Transverse colon (tissue), 4 donors: Measurements from ENCODE around the gene PTPRZ1.

Source experiments
- POLR2A ChIP-seq: fragments of 450-650 bp; IDR thresholded peaks from one replicate; pipeline ENCODE4 v1.6.1; 2016; ENCODE audit warnings: antibody characterized with exemption, mild to moderate bottlenecking, moderate library complexity
- POLR2AphosphoS5 ChIP-seq, 3 donors: sonication (generic); formaldehyde crosslinking; IDR thresholded peaks; one replicate each; pipeline ENCODE4 v1.6.1; 2016; ENCODE audit warnings: antibody characterized with exemption in 3 of 3
- TF ChIP-seq, protein P1 (sequence below), 5 experiments: fragments of 200-600 bp in 3 of 5; fragments of 450-650 bp in 2 of 5; sonication (generic) in 3 of 5; IDR thresholded peaks; 1 replicate in 2 of 5; 2 replicates in 3 of 5; pipeline ENCODE4 v1.5.1; 2016 to 2017; ENCODE audit warnings: antibody characterized with exemption in 5 of 5, inconsistent platforms in 3 of 5, mild to moderate bottlenecking in 2 of 5, moderate library complexity in 1 of 5

DNA sequence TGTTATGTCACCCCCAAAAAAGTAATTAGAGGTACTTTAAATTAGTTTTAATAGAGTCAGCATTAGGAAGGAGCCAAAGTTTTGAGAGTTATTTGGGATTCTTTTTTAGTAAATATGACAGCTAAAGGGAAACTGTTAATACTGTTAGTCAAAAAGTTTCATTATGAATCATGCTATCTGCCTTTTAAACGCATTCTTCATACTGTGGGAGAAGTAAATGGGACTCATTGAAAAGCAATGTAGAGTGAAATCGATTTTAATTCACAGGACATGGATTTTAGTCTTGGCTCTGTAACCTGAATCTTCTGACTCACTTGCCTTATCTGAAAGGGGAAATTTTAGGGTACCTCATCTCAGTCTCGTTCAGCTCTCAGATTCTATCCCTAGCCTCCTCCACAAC is 165.9 kb downstream of the PTPRZ1 start:
- TF ChIP-seq POLR2A (no peak), POLR2AphosphoS5 (IDR thresholded peaks at IDR 0.05) (no peak)
- TF ChIP-seq, protein P1, sequence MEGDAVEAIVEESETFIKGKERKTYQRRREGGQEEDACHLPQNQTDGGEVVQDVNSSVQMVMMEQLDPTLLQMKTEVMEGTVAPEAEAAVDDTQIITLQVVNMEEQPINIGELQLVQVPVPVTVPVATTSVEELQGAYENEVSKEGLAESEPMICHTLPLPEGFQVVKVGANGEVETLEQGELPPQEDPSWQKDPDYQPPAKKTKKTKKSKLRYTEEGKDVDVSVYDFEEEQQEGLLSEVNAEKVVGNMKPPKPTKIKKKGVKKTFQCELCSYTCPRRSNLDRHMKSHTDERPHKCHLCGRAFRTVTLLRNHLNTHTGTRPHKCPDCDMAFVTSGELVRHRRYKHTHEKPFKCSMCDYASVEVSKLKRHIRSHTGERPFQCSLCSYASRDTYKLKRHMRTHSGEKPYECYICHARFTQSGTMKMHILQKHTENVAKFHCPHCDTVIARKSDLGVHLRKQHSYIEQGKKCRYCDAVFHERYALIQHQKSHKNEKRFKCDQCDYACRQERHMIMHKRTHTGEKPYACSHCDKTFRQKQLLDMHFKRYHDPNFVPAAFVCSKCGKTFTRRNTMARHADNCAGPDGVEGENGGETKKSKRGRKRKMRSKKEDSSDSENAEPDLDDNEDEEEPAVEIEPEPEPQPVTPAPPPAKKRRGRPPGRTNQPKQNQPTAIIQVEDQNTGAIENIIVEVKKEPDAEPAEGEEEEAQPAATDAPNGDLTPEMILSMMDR (IDR thresholded peaks at IDR 0.05), result no peak
